Measurements from ENCODE around the gene QDPR. TPM values are rescaled to one million over a fixed set of nuclear protein-coding genes. Genes with fewer than 3 reads are reported as not detected.

The QDPR gene
- total and polyA plus RNA-seq, 2 donors (not counting 1 experiment from before 2014, with no cell fraction given): 2.7 to 8.1 TPM

GRCh38 chr4:17510582-17510981 lies 1.3 kb downstream of the QDPR start:
- peaks cover 13% of the 10 kb centered on the region for H3K27me3 Mint-ChIP-seq
- CTCF ChIA-PET: interaction anchor here (1.2 kb wide), 1 partner anchor 38 kb away, joined by 3 read pairs; no protein-coding TSS in a partner anchor
- no peaks in the 10 kb centered on the region for H3K27me3 ChIP-seq (replicated peaks in 1 of 4; ENCODE audit: control extremely low read depth in 1 of 4, control insufficient read depth in 3 of 4, insufficient read depth in 4 of 4, low read length in 3 of 4)
- no peak for DNase-seq
- peaks cover 19% of the 10 kb centered on the region for H3K4me1 Mint-ChIP-seq
- H3K4me1 ChIP-seq (ENCODE audit: control insufficient read depth in 2 of 2, insufficient read depth in 2 of 2, low read length in 2 of 2): peaks cover 11 to 16% of the 10 kb centered on the region in 2 donors
- TF ChIP-seq CTCF (IDR thresholded peaks at IDR 0.05) (no peak), EZH2 (IDR thresholded peaks at IDR 0.05; ENCODE audit: borderline replicate concordance, insufficient read depth, low read depth, low read length, poor library complexity, severe bottlenecking) (no peak)
- H2AFZ ChIP-seq (ENCODE audit: insufficient read depth, low read depth, low read length, poor library complexity, severe bottlenecking): no peak overlapping the region
- no peak overlapping the region for H3K4me3 ChIP-seq (ENCODE audit: control extremely low read depth in 1 of 5, extremely low read depth in 1 of 5, insufficient read depth in 1 of 5, low read depth in 2 of 5, low read length in 4 of 5)
- H3K27ac Mint-ChIP-seq: no peak overlapping the region
- H3K27ac ChIP-seq (ENCODE audit: low read length in 2 of 2): no peak overlapping the region
- H3K9ac ChIP-seq (ENCODE audit: low read length): no peak overlapping the region
- POLR2A ChIA-PET: no interaction called here
- no peaks in the 10 kb centered on the region for H3K79me2 ChIP-seq (ENCODE audit: control insufficient read depth, insufficient read depth, low read length)
- no peaks in the 10 kb centered on the region for H3K36me3 ChIP-seq (replicated peaks in 1 of 2; ENCODE audit: control extremely low read depth in 1 of 2, control insufficient read depth in 1 of 2, extremely low read depth in 1 of 2, insufficient read depth in 2 of 2, low read length in 1 of 2)
- peak overlapping the region; percentile 90 for H3K4me2 ChIP-seq (replicated peaks; ENCODE audit: low read depth, low read length, poor library complexity, severe bottlenecking)
- peak overlapping the region; percentile 47 for H3K4me3 Mint-ChIP-seq
- no peaks in the 10 kb centered on the region for H3K9me3 ChIP-seq (ENCODE audit: control extremely low read depth in 1 of 3, control insufficient read depth in 2 of 3, insufficient read depth in 1 of 3, low read length in 2 of 3)
- ATAC-seq (ENCODE audit: low read depth): no peak
- WGBS (ENCODE audit: insufficient coverage): no CpG with 5 or more reads among the region's 3 CpGs
- no peaks in the 10 kb centered on the region for H3K9me3 Mint-ChIP-seq (ENCODE audit: insufficient read depth)
- no peaks in the 10 kb centered on the region for H4K20me1 ChIP-seq (ENCODE audit: control insufficient read depth, insufficient read depth, low read length, poor library complexity, severe bottlenecking)
- intact Hi-C loops (cut with micrococcal nuclease): no loop called here

- POLR2A ChIA-PET: no interaction called here
- CTCF ChIA-PET: no interaction called here
- no peak overlapping the region for H3K4me3 Mint-ChIP-seq
- no peaks in the 10 kb centered on the region for H3K27me3 Mint-ChIP-seq
- H3K9ac ChIP-seq (ENCODE audit: low read length): no peak overlapping the region
- TF ChIP-seq CTCF (IDR thresholded peaks at IDR 0.05) (no peak), EZH2 (IDR thresholded peaks at IDR 0.05; ENCODE audit: borderline replicate concordance, insufficient read depth, low read depth, low read length, poor library complexity, severe bottlenecking) (no peak)
- no peaks in the 10 kb centered on the region for H3K79me2 ChIP-seq (ENCODE audit: control insufficient read depth, insufficient read depth, low read length)
- H3K27me3 ChIP-seq (replicated peaks in 1 of 4; ENCODE audit: control extremely low read depth in 1 of 4, control insufficient read depth in 3 of 4, insufficient read depth in 4 of 4, low read length in 3 of 4): no peaks in the 10 kb centered on the region
- DNase-seq: no peak
- no peak for ATAC-seq (ENCODE audit: low read depth)
- intact Hi-C loops (cut with micrococcal nuclease): no loop called here
- no peak overlapping the region for H2AFZ ChIP-seq (ENCODE audit: insufficient read depth, low read depth, low read length, poor library complexity, severe bottlenecking)
- peaks cover 8 to 18% of the 10 kb centered on the region in 2 experiments for H3K36me3 ChIP-seq (replicated peaks in 1 of 2; ENCODE audit: control extremely low read depth in 1 of 2, control insufficient read depth in 1 of 2, extremely low read depth in 1 of 2, insufficient read depth in 2 of 2, low read length in 1 of 2)
- H3K9me3 ChIP-seq (ENCODE audit: control extremely low read depth in 1 of 3, control insufficient read depth in 2 of 3, insufficient read depth in 1 of 3, low read length in 2 of 3): no peaks in the 10 kb centered on the region
- H3K9me3 Mint-ChIP-seq (ENCODE audit: insufficient read depth): no peaks in the 10 kb centered on the region
- no peaks in the 10 kb centered on the region for H4K20me1 ChIP-seq (ENCODE audit: control insufficient read depth, insufficient read depth, low read length, poor library complexity, severe bottlenecking)
- 90% methylated on average over 6 of the region's 7 CpGs for WGBS (ENCODE audit: insufficient coverage)
- H3K27ac Mint-ChIP-seq: no peak overlapping the region
- H3K27ac ChIP-seq (ENCODE audit: low read length in 2 of 2): no peak overlapping the region
- H3K4me3 ChIP-seq (ENCODE audit: control extremely low read depth in 1 of 5, extremely low read depth in 1 of 5, insufficient read depth in 1 of 5, low read depth in 2 of 5, low read length in 4 of 5): no peak overlapping the region
- H3K4me1 ChIP-seq (ENCODE audit: control insufficient read depth in 2 of 2, insufficient read depth in 2 of 2, low read length in 2 of 2): no peaks in the 10 kb centered on the region
- no peak overlapping the region for H3K4me2 ChIP-seq (replicated peaks; ENCODE audit: low read depth, low read length, poor library complexity, severe bottlenecking)
- H3K4me1 Mint-ChIP-seq: no peaks in the 10 kb centered on the region
These were observed 7.8 kb downstream of the QDPR start for GRCh38 chr4:17504081-17504480.

Measured in B cell (primary cell).